ENCODE measurements around the gene HECW1.
A peak's percentile ranks its signal among the peaks of the same experiment; 100 is the strongest.

Gene HECW1

GRCh38 chr7:43385856-43386255, 273.4 kb downstream of the HECW1 start:
- H3K27ac ChIP-seq, result no peak overlapping the region

GRCh38 chr7:43387932-43388331, 275.5 kb downstream of the HECW1 start:
- H3K36me3 ChIP-seq, result no peaks in the 10 kb centered on the region
- no peak overlapping the region for H3K4me3 ChIP-seq (ENCODE audit: low read depth, low read length)
- no peak for DNase-seq
- no peaks in the 10 kb centered on the region for H3K27me3 ChIP-seq (ENCODE audit: insufficient read depth, low read depth, severe bottlenecking)
- peaks cover 7% of the 10 kb centered on the region for H3K9me3 ChIP-seq (ENCODE audit: severe bottlenecking)
- TF ChIP-seq CTCF (IDR thresholded peaks at IDR 0.05; ENCODE audit: low read depth, low read length), result no peak
- no peak overlapping the region for H3K27ac ChIP-seq

More at GRCh38 chr7:43385856-43386255, 273.4 kb downstream of the HECW1 start:
- H3K27me3 ChIP-seq (ENCODE audit: insufficient read depth, low read depth, severe bottlenecking), result no peaks in the 10 kb centered on the region
- no peaks in the 10 kb centered on the region for H3K36me3 ChIP-seq
- DNase-seq, result no peak
- H3K9me3 ChIP-seq (ENCODE audit: severe bottlenecking), result peaks cover 7% of the 10 kb centered on the region
- no peak for TF ChIP-seq CTCF (IDR thresholded peaks at IDR 0.05; ENCODE audit: low read depth, low read length)
- H3K4me3 ChIP-seq (ENCODE audit: low read depth, low read length), result no peak overlapping the region

GRCh38 chr7:43390576-43390975, 278.1 kb downstream of the HECW1 start:
- no peaks in the 10 kb centered on the region for H3K36me3 ChIP-seq
- no peaks in the 10 kb centered on the region for H3K27me3 ChIP-seq (ENCODE audit: insufficient read depth, low read depth, severe bottlenecking)
- TF ChIP-seq CTCF (IDR thresholded peaks at IDR 0.05; ENCODE audit: low read depth, low read length), result no peak
- no peak overlapping the region for H3K4me3 ChIP-seq (ENCODE audit: low read depth, low read length)
- DNase-seq, result no peak
- H3K9me3 ChIP-seq (ENCODE audit: severe bottlenecking), result peaks cover 5% of the 10 kb centered on the region
- no peak overlapping the region for H3K27ac ChIP-seq

- Histone ChIP-seq H3K9me3 (ENCODE audit: severe bottlenecking) (no peaks in the 10 kb centered on the region), H3K27me3 (ENCODE audit: insufficient read depth, low read depth, severe bottlenecking) (no peaks in the 10 kb centered on the region), H3K36me3 (no peaks in the 10 kb centered on the region), H3K27ac (no peak overlapping the region), H3K4me3 (ENCODE audit: low read depth, low read length) (no peak overlapping the region)
- no peak for DNase-seq
- peak; percentile 30 for TF ChIP-seq CTCF (IDR thresholded peaks at IDR 0.05; ENCODE audit: low read depth, low read length)
Observed at GRCh38 chr7:43391518-43391917, 279.1 kb downstream of the HECW1 start.

- H3K27me3 ChIP-seq (ENCODE audit: insufficient read depth, low read depth, severe bottlenecking), result no peaks in the 10 kb centered on the region
- H3K9me3 ChIP-seq (ENCODE audit: severe bottlenecking), result no peaks in the 10 kb centered on the region
- no peak for DNase-seq
- H3K4me3 ChIP-seq (ENCODE audit: low read depth, low read length), result no peak overlapping the region
- no peak overlapping the region for H3K27ac ChIP-seq
- TF ChIP-seq CTCF (IDR thresholded peaks at IDR 0.05; ENCODE audit: low read depth, low read length), result no peak
- no peaks in the 10 kb centered on the region for H3K36me3 ChIP-seq
Observed at GRCh38 chr7:43392638-43393330, 280.3 kb downstream of the HECW1 start.
